GM19240 (cell line): ENCODE results near the gene ZNF527.
A peak's percentile ranks its signal among the peaks of the same experiment; 100 is the strongest.
"Not testable (repeated sequence)": the region's sequence is repeated elsewhere in the genome, so short reads cannot be mapped to it uniquely, and the experiment has no call there.

Source experiments
- DNase-seq: peaks from one replicate; pipeline ENCODE4 v3.0.0; 2011; ENCODE audit warnings: low spot score; ENCODE audit not compliant: insufficient read length

Gene ZNF527

DNA sequence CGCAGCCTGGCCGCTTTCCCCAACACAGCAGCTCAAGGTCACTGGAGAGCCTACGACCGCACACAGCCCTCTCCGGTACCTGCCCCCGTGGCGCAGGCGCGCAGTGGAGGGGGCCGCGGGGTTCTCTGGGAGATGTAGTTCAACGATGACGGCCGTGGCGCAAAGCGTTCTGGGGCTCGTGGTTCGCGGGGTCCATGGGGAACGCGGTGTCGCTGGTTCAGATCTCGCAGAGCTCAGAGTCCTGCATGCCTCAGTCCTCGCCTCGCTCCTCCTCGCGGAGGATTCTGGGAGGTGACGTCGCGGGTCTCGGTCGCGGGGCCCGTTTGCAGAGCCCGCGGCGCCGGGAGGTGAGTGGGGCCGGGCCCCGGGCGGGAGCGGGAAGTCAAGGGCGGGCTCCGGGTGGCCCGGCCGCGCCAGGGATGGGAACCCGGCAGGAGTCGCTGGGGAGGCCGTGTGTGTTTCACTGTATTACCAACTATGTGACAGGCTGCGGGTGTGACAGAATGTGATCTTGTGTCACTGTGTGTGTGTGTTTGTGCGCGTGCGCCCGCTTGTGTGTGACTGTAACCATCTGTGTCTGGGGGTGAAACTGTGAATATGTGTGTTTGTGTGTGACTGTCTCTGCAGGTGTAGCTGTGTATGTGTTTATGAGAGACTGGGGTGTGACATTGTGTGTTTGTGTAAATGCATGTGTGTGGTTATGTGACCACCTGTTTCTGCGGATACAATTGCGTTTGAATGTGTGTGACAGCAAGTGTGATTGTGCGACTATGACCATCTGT, at the start of gene ZNF527:
Gene ZNF527 (plus strand): TSS at position 220 of the 782 bp plus-strand sequence. CDS start 3,100 bp downstream, outside the sequence.
- peak; percentile 91 for DNase-seq

DNA sequence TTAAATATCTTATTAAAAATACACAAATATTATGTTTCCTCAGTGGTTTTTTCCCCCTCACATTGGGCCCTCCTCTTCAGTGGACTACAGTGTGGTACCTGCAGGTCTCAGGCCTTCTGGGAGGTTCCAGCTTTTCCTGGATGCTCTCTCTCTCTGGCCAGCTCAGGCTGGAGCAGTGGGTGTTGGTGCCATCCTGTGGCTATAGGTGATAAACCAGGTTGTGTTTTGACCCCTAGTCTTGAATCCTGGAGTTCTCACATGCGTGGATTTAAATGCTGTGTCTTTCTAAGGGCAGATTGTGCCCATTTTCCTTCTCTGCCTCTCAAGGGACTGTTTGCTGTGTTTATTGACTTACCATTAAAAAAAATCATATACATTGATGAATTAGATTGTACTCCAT, 41.2 kb upstream of the ZNF527 start:
- no peak for DNase-seq

DNA sequence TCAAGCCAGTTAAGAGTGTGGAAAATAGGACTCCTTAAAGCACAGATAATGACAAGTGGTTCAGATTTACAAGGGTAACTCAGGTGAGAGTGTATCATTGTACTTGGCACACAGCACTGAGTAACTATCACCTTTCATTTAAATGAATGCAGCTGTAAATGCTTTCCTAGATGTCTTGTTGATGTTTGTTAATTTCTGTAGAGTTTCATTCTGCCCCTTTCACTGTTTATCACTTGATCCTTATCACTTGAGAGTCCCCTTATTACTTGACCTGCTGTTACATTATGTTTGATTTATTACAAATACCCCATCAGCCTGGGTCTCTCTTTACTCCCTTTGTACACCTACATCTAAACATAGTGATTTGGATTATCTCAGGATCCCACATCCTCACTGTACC, 38.1 kb upstream of the ZNF527 start:
- no peak for DNase-seq

DNA sequence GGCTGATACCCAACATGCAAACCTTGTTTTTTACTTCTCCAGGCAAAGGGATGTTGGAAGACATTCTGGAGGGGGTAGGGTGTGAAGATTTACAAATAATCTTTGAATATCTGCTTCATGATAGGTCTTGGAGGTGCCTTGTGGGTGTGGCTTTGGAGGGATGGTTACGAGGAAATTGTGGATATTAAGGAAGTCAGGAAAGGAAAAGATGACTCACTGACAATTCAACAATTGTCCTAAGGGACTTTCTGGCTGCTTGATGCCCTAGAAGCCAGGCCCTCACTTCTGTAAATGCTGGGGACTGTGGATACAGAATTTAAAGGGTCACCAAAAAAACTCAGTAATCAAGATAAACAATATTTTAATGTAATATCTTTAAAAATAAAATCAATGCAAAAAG, 37.4 kb upstream of the ZNF527 start:
- no peak for DNase-seq

DNA sequence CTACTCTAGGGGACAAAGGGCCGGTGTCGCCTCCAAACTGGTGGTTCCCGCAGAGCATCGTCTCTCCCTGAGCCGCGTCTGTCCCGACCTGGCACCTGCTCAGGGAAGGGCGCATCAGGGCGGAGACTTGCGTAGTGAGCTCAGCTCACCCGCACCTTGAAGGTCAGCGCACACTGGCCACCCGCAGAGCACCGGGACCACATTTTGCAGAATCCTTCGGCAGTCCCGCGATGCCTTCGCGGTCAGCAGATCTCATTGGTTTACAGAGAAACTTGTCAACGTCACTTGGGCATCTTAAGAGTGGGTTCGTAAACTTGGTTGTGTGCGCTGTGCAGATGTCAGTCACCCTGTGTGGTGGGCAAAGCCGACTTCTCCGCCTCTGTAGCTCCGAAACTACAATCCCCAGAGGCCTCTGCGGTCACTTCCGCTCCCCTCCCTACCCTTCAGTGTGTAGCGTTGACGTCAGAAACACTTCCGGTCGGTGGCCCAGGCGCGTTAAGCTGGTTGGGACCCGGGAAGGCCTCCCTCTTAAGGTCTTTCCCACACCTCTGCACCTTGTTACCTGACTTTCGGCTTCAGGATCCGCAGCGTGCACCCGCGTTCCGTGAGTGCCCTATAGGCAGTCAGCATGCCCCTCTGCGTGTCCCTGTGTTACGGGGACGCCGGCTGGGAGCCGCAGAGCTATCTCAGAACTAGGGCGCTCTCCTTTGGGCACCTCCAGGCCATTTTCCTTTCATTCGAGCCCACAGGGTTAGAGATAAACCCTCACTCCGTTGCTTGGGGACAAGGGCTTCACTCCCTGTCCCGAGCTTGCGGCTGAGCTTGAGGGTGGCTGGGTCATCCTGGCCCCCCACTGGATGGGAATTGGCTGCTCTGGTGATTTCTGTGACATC, 36.5 kb upstream of the ZNF527 start:
- DNase-seq = peak; percentile 56

DNA sequence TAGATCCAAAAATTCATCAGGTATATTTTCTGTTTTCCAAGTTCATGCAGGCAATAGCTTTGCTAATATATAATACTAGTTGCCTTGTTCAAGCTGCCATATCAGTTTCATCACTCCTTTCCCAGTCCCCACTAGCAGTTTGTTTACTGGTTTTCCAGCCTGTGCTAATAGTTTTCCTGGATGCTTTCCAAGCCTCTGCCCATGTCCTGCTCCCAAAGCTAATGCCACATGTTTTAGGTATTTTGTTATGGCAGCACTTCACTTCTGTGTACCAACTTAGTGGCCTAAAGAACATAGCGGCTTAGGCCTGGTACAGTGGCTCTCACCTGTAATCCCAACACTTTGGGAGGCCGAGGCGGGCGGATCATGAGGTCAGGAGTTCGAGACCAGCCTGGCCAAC, 28.1 kb upstream of the ZNF527 start:
- no peak for DNase-seq

DNA sequence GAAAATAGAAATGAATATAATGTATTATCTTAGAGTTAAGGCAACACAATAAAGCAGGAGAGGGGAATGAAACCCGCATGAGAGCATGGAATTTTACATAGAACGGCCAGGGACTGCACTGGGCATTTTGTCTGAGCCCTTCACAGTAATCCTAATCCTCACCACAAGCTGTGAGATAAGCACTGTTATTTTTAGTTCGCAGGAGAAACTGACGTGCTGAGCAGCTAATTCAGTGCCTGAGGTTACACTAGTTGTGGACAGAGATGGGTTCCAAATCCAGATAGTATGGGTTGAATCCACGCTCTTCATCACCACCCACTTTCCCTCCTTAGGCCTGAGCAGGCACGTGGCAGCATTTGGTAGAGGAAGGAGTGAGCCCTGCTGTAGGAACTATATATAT, 24.8 kb upstream of the ZNF527 start:
- DNase-seq = no peak

DNA sequence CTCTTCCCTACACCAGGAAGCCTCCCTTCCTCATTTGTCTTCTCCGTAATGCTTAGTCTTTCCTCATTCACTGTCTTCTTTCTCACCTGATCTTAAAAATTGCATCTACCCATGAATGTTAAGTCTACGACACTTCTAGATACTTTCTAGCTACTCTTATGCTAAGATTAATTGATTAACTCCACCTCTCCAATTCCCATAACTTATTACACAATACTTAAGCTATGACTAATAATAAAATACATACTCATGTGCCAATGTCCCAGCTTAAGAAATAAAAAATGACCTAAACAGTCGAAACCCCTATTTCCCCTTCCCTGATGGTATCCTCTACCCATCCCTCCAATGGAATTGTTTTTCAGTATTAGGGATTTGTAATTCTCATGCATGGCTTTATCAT, 22.8 kb upstream of the ZNF527 start:
- no peak for DNase-seq

DNA sequence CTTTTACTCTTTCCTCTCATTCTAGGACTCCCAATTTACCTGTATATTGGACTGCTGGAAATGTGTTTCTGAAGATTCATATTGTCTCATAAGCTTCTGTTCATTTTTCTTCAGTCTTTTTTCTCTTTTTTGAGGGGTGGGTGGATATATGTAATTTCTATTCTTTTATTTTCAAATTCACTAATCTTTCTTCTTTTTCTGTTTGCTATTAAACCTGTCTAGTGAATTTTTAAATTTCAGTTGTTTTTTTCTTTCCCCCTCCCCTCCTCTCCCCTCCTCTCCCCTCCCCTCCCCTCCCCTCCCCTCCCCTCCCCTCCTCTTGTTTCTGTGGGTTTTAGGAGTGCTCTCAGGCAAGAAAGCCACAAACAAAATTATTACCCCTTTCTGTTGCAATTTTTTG, 16.9 kb upstream of the ZNF527 start:
- no peak for DNase-seq

DNA sequence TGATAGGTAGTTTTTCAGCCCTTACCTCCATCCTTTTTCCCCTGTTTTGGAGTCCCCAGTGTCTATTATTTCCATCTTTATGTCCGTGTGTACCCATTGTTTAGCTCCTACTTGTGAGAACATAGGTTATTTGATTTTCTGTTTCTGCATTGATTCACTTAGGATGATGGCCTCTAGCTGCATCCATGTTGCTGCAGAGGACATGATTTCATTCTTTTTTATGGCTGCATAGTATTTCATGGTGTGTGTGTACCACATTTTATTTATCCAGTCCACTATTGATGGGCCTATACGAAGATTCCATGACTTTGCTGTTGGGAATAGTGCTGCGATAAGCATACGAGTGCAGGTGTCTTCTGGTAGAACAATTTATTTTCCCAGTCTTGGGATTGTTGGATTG, 15.0 kb upstream of the ZNF527 start:
- DNase-seq = no peak

DNA sequence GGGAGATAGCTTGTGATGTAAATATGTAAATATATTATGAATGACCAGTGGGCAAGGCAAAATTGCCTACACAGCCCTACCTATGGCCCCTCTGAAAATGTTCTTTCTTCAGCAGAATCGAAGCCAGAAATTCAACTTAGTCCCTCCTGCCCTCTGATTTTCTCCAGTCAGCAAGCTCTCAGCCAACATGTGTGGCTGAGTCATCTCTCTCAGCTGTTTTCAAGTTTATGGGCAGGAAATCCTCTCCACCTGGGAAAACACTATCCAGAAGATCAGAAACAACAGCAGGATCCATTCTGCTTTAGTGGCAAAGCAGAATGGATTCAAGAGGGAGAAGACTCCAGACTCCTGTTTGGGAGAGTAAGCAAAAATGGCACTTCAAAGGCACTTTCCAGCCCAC, 8.9 kb upstream of the ZNF527 start:
- no peak for DNase-seq

DNA sequence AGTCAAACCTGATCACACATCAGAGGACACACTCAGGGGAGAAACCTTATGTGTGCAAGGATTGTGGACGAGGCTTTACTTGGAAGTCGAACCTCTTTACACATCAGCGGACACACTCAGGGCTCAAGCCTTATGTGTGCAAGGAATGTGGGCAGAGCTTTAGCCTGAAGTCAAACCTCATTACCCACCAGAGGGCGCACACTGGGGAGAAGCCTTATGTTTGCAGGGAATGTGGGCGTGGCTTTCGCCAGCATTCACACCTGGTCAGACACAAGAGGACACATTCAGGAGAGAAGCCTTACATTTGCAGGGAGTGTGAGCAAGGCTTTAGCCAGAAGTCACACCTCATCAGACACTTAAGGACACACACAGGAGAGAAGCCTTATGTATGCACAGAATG, 8.2 kb upstream of the ZNF527 start:
- DNase-seq = no peak

DNA sequence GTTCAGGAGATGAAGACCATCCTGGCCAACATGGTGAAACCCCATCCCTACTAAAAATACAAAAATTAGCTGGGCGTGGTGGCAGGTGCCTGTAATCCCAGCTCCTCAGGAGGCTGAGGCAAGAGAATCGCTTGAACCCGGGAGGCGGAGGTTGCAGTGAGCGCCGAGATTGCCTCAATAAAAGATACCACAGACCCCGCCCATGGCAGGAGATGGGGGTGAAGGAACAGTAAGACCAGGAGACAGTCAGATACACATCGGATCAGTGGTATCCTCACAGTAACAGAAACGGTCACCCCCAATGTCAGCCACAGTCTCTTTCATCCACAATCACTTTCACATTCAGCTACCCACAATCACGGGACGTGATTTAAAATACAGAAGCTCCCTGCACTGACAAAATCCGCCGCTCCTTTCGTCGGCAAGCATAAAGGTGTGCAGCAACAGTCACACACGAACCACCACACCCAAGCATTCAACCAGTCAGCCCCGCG, 466 bp upstream of the ZNF527 start:
- not testable (repeated sequence) for DNase-seq

DNA sequence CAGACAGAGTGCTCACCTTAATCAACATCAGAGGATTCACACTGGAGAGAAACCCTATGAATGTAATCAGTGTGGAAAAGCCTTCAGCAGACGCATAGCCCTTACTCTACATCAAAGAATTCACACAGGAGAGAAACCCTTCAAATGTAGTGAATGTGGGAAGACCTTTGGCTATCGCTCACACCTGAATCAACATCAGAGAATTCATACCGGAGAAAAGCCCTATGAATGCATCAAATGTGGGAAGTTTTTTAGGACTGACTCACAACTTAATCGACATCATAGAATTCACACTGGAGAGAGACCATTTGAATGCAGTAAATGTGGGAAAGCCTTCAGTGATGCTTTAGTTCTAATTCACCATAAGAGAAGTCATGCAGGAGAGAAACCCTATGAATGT, 18.3 kb downstream of the ZNF527 start:
- no peak for DNase-seq

DNA sequence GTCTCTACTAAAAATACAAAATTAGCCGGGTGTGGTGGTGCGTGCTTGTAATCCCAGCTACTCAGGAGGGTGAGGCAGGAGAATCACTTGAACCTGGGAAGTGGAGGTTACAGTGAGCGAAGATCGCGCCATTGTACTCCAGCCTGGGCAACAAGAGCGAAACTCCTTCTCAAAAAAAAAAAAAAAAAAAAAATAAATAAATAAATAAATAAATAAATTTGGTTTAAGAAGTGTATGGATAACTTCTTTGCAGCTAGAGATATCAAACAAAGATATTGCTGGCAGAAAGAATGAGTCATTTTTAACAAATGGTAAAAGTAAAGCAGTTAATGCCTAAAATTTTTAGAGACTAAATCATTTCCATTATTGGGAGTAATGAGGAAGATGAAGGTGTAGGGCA, 20.5 kb downstream of the ZNF527 start:
- not testable (repeated sequence) for DNase-seq

DNA sequence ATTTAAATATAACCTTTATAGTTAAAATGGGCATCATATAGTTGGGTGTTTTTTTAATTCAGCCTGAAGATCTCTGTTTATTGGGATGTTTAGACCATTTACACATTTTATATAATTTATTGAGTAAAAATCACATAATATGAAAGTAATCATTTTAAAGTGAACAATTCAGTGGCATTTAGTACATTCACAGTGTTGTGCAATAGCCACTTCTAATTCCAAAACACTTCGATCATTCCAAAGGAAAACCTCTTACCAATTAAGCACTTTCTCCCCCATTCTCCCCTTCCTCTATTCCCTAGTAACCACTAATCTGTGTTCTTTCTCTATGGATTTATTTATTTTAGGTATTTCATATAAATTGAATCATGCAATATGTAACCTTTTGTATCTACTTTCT, 30.2 kb downstream of the ZNF527 start:
- DNase-seq = no peak

DNA sequence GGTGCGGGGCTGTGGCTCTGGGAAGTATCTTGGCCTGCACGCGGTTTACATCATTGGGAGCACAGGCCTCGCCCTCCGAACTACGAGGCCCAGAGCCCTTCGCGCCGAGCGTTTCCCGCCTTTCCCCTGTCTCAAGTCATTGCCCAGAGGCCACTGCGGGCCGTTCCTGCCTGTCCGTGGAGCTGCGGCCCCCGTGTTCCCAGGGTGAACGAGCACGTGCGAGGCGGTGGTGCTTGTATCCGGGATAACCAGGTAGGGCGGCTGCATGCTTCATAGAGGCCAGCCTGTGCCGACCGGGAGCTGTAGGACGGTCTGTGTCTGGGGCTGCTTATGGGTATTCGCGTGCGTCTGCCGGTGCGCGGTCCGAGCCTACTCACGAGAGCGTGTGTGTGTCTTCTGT, 32.5 kb downstream of the ZNF527 start:
- DNase-seq = no peak

DNA sequence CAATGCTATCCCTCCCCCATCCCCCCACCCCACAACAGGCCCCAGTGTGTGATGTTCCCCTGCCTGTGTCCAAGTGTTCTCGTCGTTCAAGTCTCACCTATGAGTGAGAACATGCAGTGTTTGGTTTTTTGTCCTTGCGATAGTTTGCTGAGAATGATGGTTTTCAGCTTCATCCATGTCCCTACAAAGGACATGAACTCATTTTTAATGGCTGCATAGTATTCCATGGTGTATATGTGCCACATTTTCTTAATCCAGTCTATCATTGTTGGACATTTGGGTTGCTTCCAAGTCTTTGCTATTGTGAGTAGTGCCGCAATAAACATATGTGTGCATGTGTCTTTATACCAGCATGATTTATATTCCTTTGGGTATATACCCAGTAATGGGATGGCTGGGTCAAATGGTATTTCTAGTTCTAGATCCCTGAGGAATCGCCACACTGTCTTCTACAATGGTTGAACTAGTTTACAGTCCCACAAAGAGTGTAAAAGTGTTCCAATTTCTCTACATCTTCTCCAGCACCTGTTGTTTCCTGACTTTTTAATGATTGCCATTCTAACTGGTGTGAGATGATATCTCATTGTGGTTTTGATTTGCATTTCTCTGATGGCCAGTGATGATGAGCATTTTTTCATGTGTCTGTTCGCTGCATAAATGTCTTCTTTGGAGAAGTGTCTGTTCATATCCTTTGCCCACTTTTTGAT, 35.4 kb downstream of the ZNF527 start:
- DNase-seq = not testable (repeated sequence)

DNA sequence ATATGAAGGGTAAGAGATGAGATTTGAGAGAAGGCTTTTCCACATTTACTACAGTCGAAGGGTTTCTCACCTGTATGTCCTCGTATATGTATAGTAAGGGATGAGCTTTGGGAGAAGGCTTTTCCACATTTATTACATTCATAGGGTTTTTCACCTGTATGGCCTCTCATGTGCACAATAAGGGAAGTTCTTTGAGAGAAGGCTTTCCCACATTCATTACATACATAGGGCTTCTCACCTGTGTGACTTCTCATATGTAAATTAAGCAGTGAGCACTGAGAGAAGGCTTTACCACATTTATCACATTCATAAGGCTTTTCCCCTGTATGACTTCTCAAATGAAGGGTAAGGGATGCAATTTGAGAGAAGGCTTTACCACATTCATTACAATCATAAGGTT, 41.8 kb downstream of the ZNF527 start:
- DNase-seq = no peak

DNA sequence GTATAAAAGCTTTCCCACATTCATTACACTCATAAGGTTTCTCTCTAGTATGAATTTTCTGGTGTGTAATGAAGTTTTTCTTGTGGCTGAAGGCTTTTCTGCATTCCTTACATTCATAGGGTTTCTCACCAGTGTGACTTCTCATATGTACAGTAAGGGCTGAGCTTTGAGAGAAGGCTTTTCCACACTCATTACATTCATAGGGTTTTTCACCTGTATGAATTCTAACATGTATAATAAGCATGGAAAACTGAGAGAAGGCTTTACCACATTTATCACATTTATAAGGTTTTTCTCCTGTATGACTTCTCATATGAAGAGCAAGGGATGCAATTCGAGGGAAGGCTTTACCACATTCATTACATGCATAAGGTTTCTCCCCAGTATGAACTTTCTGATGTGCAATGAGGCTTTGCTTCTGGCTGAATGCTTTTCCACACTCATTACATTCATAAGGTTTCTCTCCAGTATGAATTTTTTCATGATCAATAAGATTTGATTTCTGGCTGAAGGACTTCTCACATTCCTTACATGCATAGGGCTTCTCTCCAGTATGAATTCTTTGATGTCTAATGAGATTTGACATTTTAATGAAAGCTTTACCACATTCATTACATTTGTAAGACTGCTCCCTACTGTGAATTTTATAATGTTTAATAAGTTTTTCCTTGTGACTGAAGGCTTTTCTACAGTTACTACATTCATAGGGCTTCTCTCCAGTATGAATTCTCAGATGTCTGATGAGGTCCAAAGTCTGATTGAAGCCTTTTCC, 42.6 kb downstream of the ZNF527 start:
- no peak for DNase-seq
